GM12864 (cell line): ENCODE data around the gene DISP3.

Source experiments
- DNase-seq: peaks from one replicate; pipeline ENCODE4 v3.0.0-alpha.2; 2011; ENCODE audit warnings: low read depth
- H3K4me3 ChIP-seq: 2 replicates; pipeline ENCODE4 v1.5.1; 2011; ENCODE audit warnings: mild to moderate bottlenecking, low read depth, low read length, control low read depth
- TF ChIP-seq, protein P1 (sequence below): IDR thresholded peaks from 2 replicates; pipeline ENCODE4 v1.5.1; 2011; ENCODE audit warnings: low read depth, mild to moderate bottlenecking, moderate library complexity, low read length, control low read depth, inconsistent platforms; ENCODE audit errors: missing control alignments

The DISP3 gene

DNA sequence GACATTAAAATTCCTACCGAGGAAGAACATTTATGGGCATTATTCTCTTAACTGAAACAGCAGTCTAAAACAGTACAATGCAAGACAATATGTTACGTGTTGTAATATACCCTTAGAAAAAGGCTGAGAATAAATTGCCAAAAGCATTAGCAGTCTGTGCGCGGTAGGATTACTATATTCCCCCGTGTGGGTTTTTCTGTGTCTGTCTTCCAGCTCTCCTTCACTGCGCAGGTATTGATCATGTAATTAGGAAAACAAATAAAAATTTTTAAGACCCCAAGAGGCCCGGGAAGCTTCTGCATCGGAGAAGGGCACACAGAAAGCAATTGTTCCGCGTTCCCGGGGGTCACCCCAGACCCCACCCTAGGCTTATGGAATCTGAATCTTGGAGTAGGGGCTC is 106.4 kb downstream of the DISP3 start:
- H3K4me3 ChIP-seq: no peak overlapping the region
- DNase-seq: no peak
- TF ChIP-seq, protein P1, sequence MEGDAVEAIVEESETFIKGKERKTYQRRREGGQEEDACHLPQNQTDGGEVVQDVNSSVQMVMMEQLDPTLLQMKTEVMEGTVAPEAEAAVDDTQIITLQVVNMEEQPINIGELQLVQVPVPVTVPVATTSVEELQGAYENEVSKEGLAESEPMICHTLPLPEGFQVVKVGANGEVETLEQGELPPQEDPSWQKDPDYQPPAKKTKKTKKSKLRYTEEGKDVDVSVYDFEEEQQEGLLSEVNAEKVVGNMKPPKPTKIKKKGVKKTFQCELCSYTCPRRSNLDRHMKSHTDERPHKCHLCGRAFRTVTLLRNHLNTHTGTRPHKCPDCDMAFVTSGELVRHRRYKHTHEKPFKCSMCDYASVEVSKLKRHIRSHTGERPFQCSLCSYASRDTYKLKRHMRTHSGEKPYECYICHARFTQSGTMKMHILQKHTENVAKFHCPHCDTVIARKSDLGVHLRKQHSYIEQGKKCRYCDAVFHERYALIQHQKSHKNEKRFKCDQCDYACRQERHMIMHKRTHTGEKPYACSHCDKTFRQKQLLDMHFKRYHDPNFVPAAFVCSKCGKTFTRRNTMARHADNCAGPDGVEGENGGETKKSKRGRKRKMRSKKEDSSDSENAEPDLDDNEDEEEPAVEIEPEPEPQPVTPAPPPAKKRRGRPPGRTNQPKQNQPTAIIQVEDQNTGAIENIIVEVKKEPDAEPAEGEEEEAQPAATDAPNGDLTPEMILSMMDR: no peak
